Natural killer cell (primary cell): Measurements from ENCODE around the gene AKAP13. TPM values are rescaled to one million over a fixed set of nuclear protein-coding genes. Genes with fewer than 3 reads are reported as not detected.
"Not testable (repeated sequence)": the region's sequence is repeated elsewhere in the genome, so short reads cannot be mapped to it uniquely, and the experiment has no call there.

Experiments used
- ATAC-seq, 3 donors: fragments of 150-1000 bp in 2 of 3; fragments of 200-7000 bp in 1 of 3; cut with Tn5 transposase; 1 replicate in 1 of 3; 2 replicates in 2 of 3; pipeline ENCODE4 v1.10.0; 2021; ENCODE audit warnings: mild to moderate bottlenecking in 2 of 3, moderate library complexity in 2 of 3
- DNase-seq, 2 donors: peaks; one replicate each; pipeline versions ENCODE4 v3.0.0 to v3.0.0-alpha.2; 2013 to 2021; ENCODE audit warnings: mixed read lengths in 1 of 2
- H3K27ac ChIP-seq: one replicate; pipeline ENCODE4 v1.5.1; 2013; ENCODE audit warnings: mild to moderate bottlenecking, low read length
- H3K27me3 ChIP-seq: one replicate; pipeline ENCODE4 v1.6.1; 2013; ENCODE audit warnings: low read length; ENCODE audit not compliant: control insufficient read depth, insufficient read depth
- H3K36me3 ChIP-seq: one replicate; pipeline ENCODE4 v1.6.1; 2013; ENCODE audit warnings: low read length; ENCODE audit not compliant: control insufficient read depth, insufficient read depth
- H3K4me1 ChIP-seq: one replicate; pipeline ENCODE4 v1.6.1; 2013; ENCODE audit warnings: low read length; ENCODE audit not compliant: control insufficient read depth, insufficient read depth
- H3K4me3 ChIP-seq: one replicate; pipeline ENCODE4 v1.5.1; 2013; ENCODE audit warnings: low read length
- H3K9me3 ChIP-seq: one replicate; pipeline ENCODE4 v1.6.1; 2013; ENCODE audit warnings: low read length; ENCODE audit not compliant: control insufficient read depth, insufficient read depth
- H3K27ac Mint-ChIP-seq, 2 donors: one replicate each; pipeline ENCODE4 v1.8.0; 2022; ENCODE audit warnings: mild to moderate bottlenecking in 2 of 2, mixed read lengths in 2 of 2, moderate library complexity in 1 of 2
- H3K27me3 Mint-ChIP-seq, 2 donors: one replicate each; pipeline ENCODE4 v1.8.0; 2022; ENCODE audit warnings: low read depth in 2 of 2, mixed read lengths in 2 of 2
- H3K36me3 Mint-ChIP-seq: one replicate; pipeline ENCODE4 v1.8.0; 2022; ENCODE audit warnings: mixed read lengths
- H3K4me1 Mint-ChIP-seq, 2 donors: one replicate each; pipeline ENCODE4 v1.8.0; 2022; ENCODE audit warnings: mixed read lengths in 2 of 2
- H3K4me3 Mint-ChIP-seq: one replicate; pipeline ENCODE4 v1.8.0; 2022; ENCODE audit warnings: mild to moderate bottlenecking, moderate library complexity, mixed read lengths
- H3K9me3 Mint-ChIP-seq, 2 donors: one replicate each; pipeline ENCODE4 v1.8.0; 2022; ENCODE audit warnings: mixed read lengths in 2 of 2
- WGBS: methylation state at CpG from one replicate; pipeline ENCODE4 v1.1.7; 2013; ENCODE audit warnings: missing lambda C conversion rate; ENCODE audit not compliant: insufficient coverage; 5-methylcytosine and 5-hydroxymethylcytosine counted together
- intact Hi-C: fragments of 100-400 bp; cut with micrococcal nuclease; formaldehyde crosslinking; loops from one replicate; pipeline ENCODE4 v1.14.2; 2022
- total RNA-seq, 4 donors: library from RNA; stranded (reverse); fragments of 120-200 nt in 1 of 4; gene quantifications; one replicate each; pipeline versions ENCODE4 v1.2.3 to v1.2.4, GENCODE V29; 2013 to 2022
- TF ChIP-seq, protein P1 (sequence below): fragments of 200-600 bp; IDR thresholded peaks from one replicate; pipeline ENCODE4 v1.8.0; 2022; ENCODE audit warnings: antibody characterized with exemption

Gene AKAP13
- total RNA-seq, 3 donors from 2014 or later (not counting 1 experiment from before 2014, with no cell fraction given), result 573 to 661 (median 647) TPM

DNA sequence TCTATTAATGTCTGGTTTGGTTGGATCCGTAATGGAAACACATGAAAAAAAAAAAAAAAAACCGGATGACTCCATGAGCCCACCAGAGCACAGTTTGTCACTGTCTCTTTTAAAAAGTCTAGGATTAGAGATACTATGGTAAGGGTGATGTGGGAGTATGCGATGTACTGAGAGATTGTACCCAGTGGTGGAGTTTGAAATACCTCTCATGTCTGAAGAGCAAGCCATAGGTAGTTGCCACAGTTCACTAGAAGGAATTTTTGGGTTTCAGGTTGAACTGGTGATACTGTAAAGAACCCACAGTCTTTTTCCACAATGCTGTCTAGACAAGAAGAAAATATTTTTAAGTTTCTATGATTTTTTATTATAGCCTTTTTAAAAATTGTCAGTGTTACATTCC, 281.5 kb downstream of the AKAP13 start:
- intact Hi-C loops, result no loop called here
- no peaks in the 10 kb centered on the region for H3K27me3 ChIP-seq
- peaks cover 56% of the 10 kb centered on the region for H3K36me3 ChIP-seq
- H3K4me1 ChIP-seq, result no peaks in the 10 kb centered on the region
- H3K27me3 Mint-ChIP-seq, result no peaks in the 10 kb centered on the region
- DNase-seq (no peak), ATAC-seq (no peak)
- H3K4me1 Mint-ChIP-seq, result peaks cover 5 to 10% of the 10 kb centered on the region in 2 donors
- H3K36me3 Mint-ChIP-seq, result peaks cover 18% of the 10 kb centered on the region
- no peaks in the 10 kb centered on the region for H3K9me3 ChIP-seq
- peaks cover 0 to 3% of the 10 kb centered on the region in 2 donors for H3K9me3 Mint-ChIP-seq
- WGBS, result 100% methylated on average over 3 of the region's 3 CpGs
- TF ChIP-seq, protein P1, sequence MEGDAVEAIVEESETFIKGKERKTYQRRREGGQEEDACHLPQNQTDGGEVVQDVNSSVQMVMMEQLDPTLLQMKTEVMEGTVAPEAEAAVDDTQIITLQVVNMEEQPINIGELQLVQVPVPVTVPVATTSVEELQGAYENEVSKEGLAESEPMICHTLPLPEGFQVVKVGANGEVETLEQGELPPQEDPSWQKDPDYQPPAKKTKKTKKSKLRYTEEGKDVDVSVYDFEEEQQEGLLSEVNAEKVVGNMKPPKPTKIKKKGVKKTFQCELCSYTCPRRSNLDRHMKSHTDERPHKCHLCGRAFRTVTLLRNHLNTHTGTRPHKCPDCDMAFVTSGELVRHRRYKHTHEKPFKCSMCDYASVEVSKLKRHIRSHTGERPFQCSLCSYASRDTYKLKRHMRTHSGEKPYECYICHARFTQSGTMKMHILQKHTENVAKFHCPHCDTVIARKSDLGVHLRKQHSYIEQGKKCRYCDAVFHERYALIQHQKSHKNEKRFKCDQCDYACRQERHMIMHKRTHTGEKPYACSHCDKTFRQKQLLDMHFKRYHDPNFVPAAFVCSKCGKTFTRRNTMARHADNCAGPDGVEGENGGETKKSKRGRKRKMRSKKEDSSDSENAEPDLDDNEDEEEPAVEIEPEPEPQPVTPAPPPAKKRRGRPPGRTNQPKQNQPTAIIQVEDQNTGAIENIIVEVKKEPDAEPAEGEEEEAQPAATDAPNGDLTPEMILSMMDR, result no peak
- no peak overlapping the region for H3K4me3 ChIP-seq
- peak overlapping the region in 1 of 2 donors; percentile 42 for H3K27ac Mint-ChIP-seq
- H3K27ac ChIP-seq, result no peak overlapping the region
- H3K4me3 Mint-ChIP-seq, result no peak overlapping the region

DNA sequence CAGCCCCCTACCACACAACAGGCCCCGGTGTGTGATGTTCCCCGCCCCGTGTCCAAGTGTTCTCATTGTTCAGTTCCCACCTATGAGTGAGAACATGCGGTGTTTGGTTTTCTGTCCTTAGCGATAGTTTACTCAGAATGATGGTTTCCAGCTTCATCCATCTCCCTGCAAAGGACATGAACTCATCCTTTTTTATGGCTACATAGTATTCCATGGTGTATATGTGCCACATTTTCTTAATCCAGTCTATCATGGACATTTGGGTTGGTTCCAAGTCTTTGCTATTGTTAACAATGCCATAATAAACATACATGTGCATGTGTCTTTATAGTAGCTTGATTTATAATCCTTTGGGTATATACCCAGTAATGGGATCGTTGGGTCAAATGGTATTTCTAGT, 285.3 kb downstream of the AKAP13 start:
- H3K9me3 ChIP-seq, H3K4me3 ChIP-seq, ATAC-seq, H3K27me3 Mint-ChIP-seq, H3K9me3 Mint-ChIP-seq, H3K27me3 ChIP-seq, intact Hi-C loops, H3K4me3 Mint-ChIP-seq, H3K4me1 ChIP-seq, H3K27ac ChIP-seq, DNase-seq: not testable (repeated sequence)
- Mint-ChIP-seq H3K36me3 (peaks cover 31% of the 10 kb centered on the region), H3K27ac (peak overlapping the region; percentile 99), H3K4me1 (peaks cover 21 to 22% of the 10 kb centered on the region in 2 donors)
- WGBS, result 100% methylated on average over 6 of the region's 6 CpGs
- peaks cover 56% of the 10 kb centered on the region for H3K36me3 ChIP-seq

DNA sequence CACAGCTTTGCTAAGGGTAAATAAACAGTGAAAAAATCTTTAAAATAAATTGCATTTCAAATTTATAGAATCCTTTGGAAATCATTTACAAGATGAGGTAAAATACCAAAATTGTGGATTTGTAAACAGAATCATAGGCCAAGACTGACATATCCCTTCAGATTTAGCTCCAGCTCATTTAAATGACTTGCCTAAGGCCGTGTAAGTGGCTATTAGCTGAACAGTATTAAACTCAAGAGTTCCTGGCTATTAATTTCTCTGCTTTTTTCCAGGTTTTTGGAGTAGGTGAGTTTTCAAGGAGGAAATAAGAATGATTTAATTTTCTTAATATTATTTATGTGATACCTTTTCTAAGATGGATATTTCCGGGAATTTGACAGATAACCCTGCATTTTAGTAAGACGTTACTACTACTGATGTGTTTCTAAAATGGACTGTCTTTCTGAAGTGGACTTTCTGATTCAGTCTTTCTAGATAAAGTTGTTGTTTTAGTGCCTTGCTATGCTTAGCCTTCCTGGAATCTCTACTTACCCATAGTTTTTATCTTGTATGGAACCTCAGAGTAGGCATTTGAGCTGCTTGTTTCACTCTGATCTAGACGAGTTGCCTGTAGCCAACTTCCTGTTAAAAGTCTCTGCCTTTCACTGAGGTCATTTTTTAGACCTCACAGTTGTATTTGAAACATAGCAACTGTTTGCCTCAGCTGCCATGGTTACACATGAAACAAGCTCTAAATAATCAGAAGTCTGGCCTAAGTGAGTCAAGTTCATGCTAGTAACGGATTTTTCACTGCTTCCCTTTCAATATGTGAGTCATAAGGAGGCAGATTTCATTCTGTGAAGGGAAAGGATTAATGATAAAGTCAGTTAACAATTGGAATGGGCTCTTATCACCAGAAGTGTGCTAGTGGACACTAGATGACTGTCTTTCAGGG, 287.4 kb downstream of the AKAP13 start:
- Mint-ChIP-seq H3K36me3 (peaks cover 49% of the 10 kb centered on the region), H3K27me3 (no peaks in the 10 kb centered on the region), H3K9me3 (peaks cover 0 to 3% of the 10 kb centered on the region in 2 donors), H3K4me3 (peak overlapping the region; percentile 75), H3K4me1 (peaks cover 21 to 22% of the 10 kb centered on the region in 2 donors), H3K27ac (peak overlapping the region; percentile 99)
- DNase-seq (peak; percentile 42 to 94), ATAC-seq (peak; percentile 86 to 92 (median 92))
- no peaks in the 10 kb centered on the region for H3K27me3 ChIP-seq
- H3K36me3 ChIP-seq, result peaks cover 67% of the 10 kb centered on the region
- TF ChIP-seq, protein P1, result no peak
- H3K27ac ChIP-seq, result peak overlapping the region; percentile 100
- H3K9me3 ChIP-seq, result no peaks in the 10 kb centered on the region
- peaks cover 9% of the 10 kb centered on the region for H3K4me1 ChIP-seq
- 35% methylated on average over 5 of the region's 5 CpGs for WGBS
- no peak overlapping the region for H3K4me3 ChIP-seq
- intact Hi-C loops, result loop anchor here (1.0 kb wide), 6 partner anchors 21 to 85 kb away; no protein-coding TSS in a partner anchor

DNA sequence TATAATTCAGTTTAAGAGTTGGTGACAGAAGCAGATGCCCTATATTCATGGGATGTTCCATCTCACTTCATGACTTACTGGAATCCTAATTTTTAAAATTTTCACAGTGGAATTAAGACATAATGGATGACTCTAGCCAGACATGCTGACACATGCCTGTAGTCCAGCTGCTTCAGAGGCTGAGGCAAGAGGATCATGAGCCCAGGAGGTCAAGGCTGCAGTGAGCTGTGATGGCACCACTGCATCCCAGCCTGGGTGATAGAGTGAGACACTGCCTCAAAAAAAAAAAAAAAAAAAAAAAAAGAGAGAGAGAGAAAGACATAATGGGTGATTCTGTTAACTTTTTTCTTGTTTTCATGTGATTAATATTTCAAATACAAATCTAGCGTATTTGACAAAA, 290.8 kb downstream of the AKAP13 start:
- no peaks in the 10 kb centered on the region for H3K27me3 ChIP-seq
- H3K4me3 ChIP-seq, result no peak overlapping the region
- Mint-ChIP-seq H3K27me3 (no peaks in the 10 kb centered on the region), H3K27ac (peak overlapping the region; percentile 85 to 99), H3K9me3 (peaks cover 0 to 3% of the 10 kb centered on the region in 2 donors), H3K36me3 (peaks cover 38% of the 10 kb centered on the region), H3K4me3 (no peak overlapping the region), H3K4me1 (peaks cover 21 to 22% of the 10 kb centered on the region in 2 donors)
- H3K9me3 ChIP-seq, result no peaks in the 10 kb centered on the region
- DNase-seq, result no peak
- intact Hi-C loops, result no loop called here
- no peak overlapping the region for H3K27ac ChIP-seq
- 100% methylated on average over 1 of the region's 1 CpG for WGBS
- peaks cover 9% of the 10 kb centered on the region for H3K4me1 ChIP-seq
- TF ChIP-seq, protein P1, result no peak
- ATAC-seq, result no peak
- peaks cover 64% of the 10 kb centered on the region for H3K36me3 ChIP-seq
